GM19025 (cell line): ENCODE data around the gene TRIM69.

ENCODE experiments used
- ATAC-seq: cut with Tn5 transposase; IDR thresholded peaks from one replicate; pipeline ENCODE4 v1.9.1; 2021; ENCODE audit warnings: mild to moderate bottlenecking, low read depth, moderate library complexity; ENCODE audit not compliant: unreplicated experiment

The TRIM69 gene

GRCh38 chr15:44801364-44801763 is 65.0 kb downstream of the TRIM69 start:
- no peak for ATAC-seq

GRCh38 chr15:44801797-44802196 is 65.5 kb downstream of the TRIM69 start:
- no peak for ATAC-seq

GRCh38 chr15:44802336-44802735 is 66.0 kb downstream of the TRIM69 start:
- no peak for ATAC-seq

GRCh38 chr15:44804298-44805046 is 68.1 kb downstream of the TRIM69 start:
- ATAC-seq, result no peak

GRCh38 chr15:44808557-44808956 is 72.2 kb downstream of the TRIM69 start:
- no peak for ATAC-seq

GRCh38 chr15:44810237-44810636 is 73.9 kb downstream of the TRIM69 start:
- ATAC-seq, result no peak

- ATAC-seq, result no peak
Observed at GRCh38 chr15:44811337-44811736, 75.0 kb downstream of the TRIM69 start.

- no peak for ATAC-seq
Observed at GRCh38 chr15:44812029-44812517, 75.7 kb downstream of the TRIM69 start.

GRCh38 chr15:44813231-44813630 is 76.9 kb downstream of the TRIM69 start:
- ATAC-seq, result no peak
